ENCODE measurements around the gene MSH4.
A peak's percentile ranks its signal among the peaks of the same experiment; 100 is the strongest.
"Not testable (repeated sequence)": the region's sequence is repeated elsewhere in the genome, so short reads cannot be mapped to it uniquely, and the experiment has no call there.

MSH4 gene

DNA sequence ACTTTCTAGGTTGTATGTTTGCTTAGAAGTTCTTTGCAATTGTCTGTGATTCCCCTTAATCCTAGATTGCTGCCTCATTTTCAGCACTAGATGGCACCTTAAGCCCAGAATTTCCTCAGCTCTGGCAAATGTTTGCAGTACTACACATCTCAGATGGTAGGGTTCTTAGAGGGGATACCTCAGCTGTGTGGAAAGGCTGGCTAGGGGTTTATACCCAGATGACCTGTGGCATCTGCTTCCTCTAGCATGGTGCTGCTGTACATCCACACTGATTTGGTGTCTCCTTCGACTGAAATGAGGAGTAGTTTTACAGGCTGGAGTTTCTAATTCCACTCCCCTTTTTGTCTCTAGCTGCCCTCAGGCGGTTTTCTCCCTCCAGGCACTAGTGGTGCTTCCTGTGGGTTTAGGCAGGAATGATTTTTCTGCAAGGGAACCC is 112.1 kb downstream of the MSH4 start:
- TF ChIP-seq CTCF (IDR thresholded peaks at IDR 0.05; ENCODE audit: low read depth, low read length) = peak; percentile 49
- peak; percentile 20 for DNase-seq
- Histone ChIP-seq H3K36me3 (no peaks in the 10 kb centered on the region), H3K9me3 (no peaks in the 10 kb centered on the region), H3K4me1 (no peaks in the 10 kb centered on the region), H3K27me3 (no peaks in the 10 kb centered on the region), H3K4me3 (ENCODE audit: low read depth, low read length) (no peak overlapping the region; the same call in 1 of the 2 replicates)

GRCh38 chr1:75916834-75917233 is 120.2 kb downstream of the MSH4 start:
- H3K9me3 ChIP-seq = no peaks in the 10 kb centered on the region
- no peak for TF ChIP-seq CTCF (IDR thresholded peaks at IDR 0.05; ENCODE audit: low read depth, low read length)
- no peaks in the 10 kb centered on the region for H3K4me1 ChIP-seq
- no peaks in the 10 kb centered on the region for H3K27me3 ChIP-seq
- no peak overlapping the region for H3K4me3 ChIP-seq (ENCODE audit: low read depth, low read length)
- DNase-seq = no peak
- H3K36me3 ChIP-seq = no peaks in the 10 kb centered on the region

DNA sequence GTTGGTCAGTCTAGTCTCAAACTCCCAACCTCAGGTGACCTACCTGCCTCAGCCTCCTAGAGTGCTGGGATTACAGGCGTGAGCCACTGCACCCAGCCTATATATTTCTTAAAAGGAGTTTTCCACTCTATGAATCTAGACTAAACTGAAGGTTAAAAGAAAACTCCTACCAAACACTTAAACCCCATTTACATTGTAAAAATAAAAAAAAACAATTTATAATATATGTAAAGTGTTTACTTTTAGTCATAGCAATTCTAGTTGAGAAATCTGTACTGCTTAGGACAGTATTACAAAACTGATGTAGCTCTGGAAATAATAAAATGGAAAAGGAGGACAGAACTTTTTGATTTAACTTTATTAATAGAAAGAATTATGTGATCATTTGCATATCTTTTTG is 126.0 kb downstream of the MSH4 start:
- Histone ChIP-seq H3K4me1 (no peaks in the 10 kb centered on the region), H3K27me3 (no peaks in the 10 kb centered on the region), H3K36me3 (no peaks in the 10 kb centered on the region), H3K9me3 (no peaks in the 10 kb centered on the region), H3K4me3 (ENCODE audit: low read depth, low read length) (no peak overlapping the region)
- no peak for DNase-seq
- TF ChIP-seq CTCF (IDR thresholded peaks at IDR 0.05; ENCODE audit: low read depth, low read length) = no peak

GRCh38 chr1:75932304-75932703 is 135.6 kb downstream of the MSH4 start, which contains the start of gene ASB17:
Gene ASB17, minus strand, starts transcription at chr1:75932404. Its CDS starts 113 bp downstream, at chr1:75932291.
- DNase-seq = no peak
- no peak for TF ChIP-seq CTCF (IDR thresholded peaks at IDR 0.05; ENCODE audit: low read depth, low read length)
- no peaks in the 10 kb centered on the region for H3K27me3 ChIP-seq
- no peaks in the 10 kb centered on the region for H3K9me3 ChIP-seq
- H3K36me3 ChIP-seq = no peaks in the 10 kb centered on the region
- H3K4me1 ChIP-seq = no peaks in the 10 kb centered on the region
- H3K4me3 ChIP-seq (ENCODE audit: low read depth, low read length) = no peak within 1 kb of the TSS

- H3K9me3 ChIP-seq = no peaks in the 10 kb centered on the region
- H3K36me3 ChIP-seq = no peaks in the 10 kb centered on the region
- DNase-seq = no peak
- no peak overlapping the region for H3K4me3 ChIP-seq (ENCODE audit: low read depth, low read length)
- TF ChIP-seq CTCF (IDR thresholded peaks at IDR 0.05; ENCODE audit: low read depth, low read length) = no peak
- no peaks in the 10 kb centered on the region for H3K4me1 ChIP-seq
- no peaks in the 10 kb centered on the region for H3K27me3 ChIP-seq
Measured at GRCh38 chr1:75937034-75937433, 140.4 kb downstream of the MSH4 start.

DNA sequence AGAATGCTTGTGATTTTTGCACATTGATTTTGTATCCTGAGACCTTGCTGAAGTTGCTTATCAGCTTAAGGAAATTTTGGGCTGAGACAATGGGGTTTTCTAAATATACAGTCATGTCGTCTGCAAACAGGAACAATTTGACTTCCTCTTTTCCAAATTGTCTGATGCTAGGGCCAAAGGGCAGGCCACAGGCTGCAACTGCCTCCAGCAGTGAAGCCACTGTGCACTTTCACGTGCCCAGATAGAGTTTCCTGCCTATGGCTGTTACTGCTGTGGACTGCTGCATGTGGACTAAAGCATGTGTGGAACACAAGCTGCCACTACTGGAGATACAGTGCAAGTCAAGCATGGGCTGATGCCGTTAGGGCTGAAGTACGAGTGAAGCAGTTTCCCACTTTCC is 146.4 kb downstream of the MSH4 start:
- not testable (repeated sequence) for H3K4me1 ChIP-seq; DNase-seq; H3K4me3 ChIP-seq (ENCODE audit: low read depth, low read length); H3K36me3 ChIP-seq; H3K9me3 ChIP-seq; H3K27me3 ChIP-seq

- no peaks in the 10 kb centered on the region for H3K36me3 ChIP-seq
- TF ChIP-seq CTCF (IDR thresholded peaks at IDR 0.05; ENCODE audit: low read depth, low read length) = no peak
- no peak for DNase-seq
- H3K27me3 ChIP-seq = no peaks in the 10 kb centered on the region
- no peaks in the 10 kb centered on the region for H3K4me1 ChIP-seq
- no peaks in the 10 kb centered on the region for H3K9me3 ChIP-seq
- no peak overlapping the region for H3K4me3 ChIP-seq (ENCODE audit: low read depth, low read length)
Measured at GRCh38 chr1:75950176-75950575, 153.5 kb downstream of the MSH4 start.

Data from BE2C (cell line).